ENCODE data around the gene PPT1.
A peak's percentile ranks its signal among the peaks of the same experiment; 100 is the strongest.
"Not testable (repeated sequence)": the region's sequence is repeated elsewhere in the genome, so short reads cannot be mapped to it uniquely, and the experiment has no call there.

Gene PPT1

DNA sequence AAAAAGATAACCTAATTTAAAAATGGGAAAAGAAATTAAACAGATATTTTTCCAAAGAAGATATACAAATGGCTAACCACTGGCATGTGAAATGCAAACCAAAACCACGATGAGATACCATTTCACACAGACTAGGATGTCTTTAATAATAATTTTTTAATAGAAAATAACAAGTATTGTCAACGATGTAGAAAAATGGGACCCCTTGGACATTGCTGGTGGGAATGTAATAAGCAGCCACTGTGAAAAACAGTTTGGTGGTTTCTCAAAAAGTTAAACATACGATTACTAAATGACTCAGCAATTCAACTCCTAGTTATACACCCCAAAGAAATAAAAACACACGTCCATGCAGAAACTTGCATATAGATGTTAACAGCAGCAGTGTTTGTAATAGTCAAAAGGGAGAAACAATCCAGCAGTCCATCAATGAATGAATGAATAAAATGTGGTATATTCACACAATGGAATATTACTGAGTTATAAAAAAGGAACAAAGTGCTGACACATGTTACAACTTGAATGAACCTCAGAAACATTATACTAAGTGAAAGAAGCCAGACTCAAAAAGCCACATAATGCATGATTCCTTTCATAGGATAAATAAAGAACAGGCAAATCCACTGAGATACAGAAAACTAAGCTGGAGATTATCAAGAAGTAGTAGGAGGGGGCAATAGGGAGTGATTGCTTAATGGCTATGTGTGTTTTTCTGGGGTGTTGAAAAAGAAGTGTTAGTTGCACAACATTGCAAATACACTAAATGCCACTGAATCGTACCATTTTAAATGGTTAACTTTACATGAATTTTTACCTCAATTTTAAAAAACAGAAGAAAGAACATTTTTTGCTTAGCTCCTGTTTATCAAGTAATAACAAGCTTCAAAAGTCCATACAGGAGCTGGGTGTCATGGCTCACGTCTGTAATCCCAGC lies 4.1 kb downstream of the PPT1 start:
- DNase-seq (ENCODE audit: low read depth in 4 of 4, low spot score in 1 of 4) = no peak

- no peak for DNase-seq (ENCODE audit: low read depth in 4 of 4, low spot score in 1 of 4)
Measured at GRCh38 chr1:40092241-40092640, 4.8 kb downstream of the PPT1 start.

DNA sequence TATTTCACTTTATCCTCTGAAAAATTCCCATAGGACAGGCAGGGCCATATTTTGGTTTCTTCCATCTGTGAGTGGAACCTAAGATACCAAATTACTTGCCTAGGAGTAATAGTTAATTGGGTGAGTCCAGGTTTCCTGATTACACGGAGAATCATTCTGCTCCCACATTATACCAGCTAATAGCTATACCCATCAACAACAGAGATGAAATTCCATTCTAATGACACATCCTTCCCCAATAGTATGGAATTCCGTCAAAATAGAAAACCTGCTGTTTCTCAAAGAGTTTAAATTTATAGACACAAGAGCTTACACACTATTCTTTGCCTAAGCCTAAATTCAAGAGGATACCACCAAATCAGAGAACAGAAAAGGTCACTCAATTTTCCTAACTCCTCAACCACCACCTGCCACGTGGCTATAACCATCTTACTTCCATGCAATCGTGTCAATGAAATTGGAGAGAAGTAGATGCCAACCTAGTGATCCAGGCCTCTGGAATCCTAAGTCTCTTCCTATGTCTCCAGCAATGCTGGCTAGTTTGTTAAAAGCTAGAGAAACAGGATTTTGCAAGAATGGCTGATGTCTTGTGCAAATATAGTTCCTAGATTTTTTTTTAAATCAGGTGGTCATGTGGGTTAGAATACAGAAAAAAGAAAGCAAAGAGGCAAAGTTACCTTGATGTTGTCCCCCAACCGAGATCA lies 6.2 kb downstream of the PPT1 start:
- DNase-seq (ENCODE audit: low read depth in 4 of 4, low spot score in 1 of 4) = no peak

GRCh38 chr1:40084750-40085149 lies 12.3 kb downstream of the PPT1 start:
- not testable (repeated sequence) for DNase-seq (ENCODE audit: low read depth in 4 of 4, low spot score in 1 of 4)

- DNase-seq (ENCODE audit: low read depth in 4 of 4, low spot score in 1 of 4) = no peak
Measured at GRCh38 chr1:40081871-40082270, 15.2 kb downstream of the PPT1 start.

DNA sequence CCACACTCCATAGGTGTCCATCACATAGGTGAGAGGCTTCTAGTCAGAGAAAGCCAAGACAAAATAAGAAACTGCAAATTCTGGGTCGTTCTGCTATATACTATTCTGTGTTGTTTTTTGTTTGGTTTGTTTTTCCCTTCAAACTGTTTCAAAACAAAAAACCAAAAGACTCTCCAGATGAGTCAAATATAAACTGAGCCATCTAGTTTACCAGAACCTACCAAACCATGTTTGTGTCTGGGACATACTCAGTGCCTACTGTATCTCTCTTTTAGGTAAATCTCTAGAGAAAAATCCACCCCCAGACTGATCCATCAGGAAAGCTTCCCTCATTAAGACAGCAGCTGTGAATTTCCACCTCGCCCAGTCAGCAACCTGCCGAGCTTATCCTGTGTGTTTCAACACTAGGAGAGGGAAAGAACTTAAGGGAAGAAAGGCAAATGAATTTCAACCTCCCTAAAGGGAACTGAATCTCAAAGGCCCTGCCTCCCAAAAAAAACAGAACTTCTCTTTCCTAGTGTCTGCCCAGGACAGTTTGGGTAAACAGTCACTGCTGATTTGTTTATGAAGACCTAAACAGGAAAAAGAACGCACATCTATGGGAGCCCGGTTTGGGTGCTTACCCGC lies 17.2 kb downstream of the PPT1 start:
- DNase-seq (ENCODE audit: low read depth in 4 of 4, low spot score in 1 of 4) = no peak

DNA sequence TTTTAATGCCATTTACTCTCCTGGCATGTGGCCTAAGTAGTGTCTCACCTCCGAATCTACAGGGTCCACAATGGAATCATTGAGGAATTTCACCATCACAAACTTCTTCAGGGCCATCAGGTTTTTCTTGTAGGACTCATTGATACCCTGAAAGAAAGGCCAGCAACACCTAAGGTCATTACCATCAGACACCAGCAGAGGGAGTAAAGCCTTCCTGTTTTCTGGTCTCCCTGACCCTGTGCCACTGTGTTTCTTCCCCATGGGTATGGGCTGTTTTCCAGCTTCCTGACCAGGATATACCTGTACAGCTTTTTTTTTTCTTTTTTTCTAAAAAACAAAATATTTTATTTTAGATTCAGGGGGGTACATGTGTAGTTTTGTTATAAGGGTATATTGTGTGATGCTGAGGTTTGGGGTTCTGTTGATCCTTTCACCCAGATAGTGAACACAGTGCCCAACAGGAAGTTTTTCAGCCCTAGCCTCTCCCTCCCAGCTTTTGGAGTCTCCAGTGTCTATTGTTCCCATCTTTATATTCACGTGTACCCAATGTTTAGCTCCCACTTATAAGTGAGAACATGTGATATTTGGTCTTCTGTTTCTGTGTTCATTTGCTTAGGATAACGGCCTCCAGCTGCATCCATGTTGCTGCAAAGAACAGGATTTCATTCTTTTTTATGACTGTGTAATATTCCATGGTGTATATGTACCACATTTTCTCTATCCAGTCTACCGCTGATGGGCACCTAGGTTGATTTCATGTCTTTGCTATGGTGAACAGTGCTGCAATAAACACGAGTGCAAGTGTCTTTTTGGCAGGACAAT lies 18.3 kb downstream of the PPT1 start:
- peak; percentile 10 to 40 (median 38) for DNase-seq (ENCODE audit: low read depth in 4 of 4, low spot score in 1 of 4)

GRCh38 chr1:40076895-40077312 lies 20.1 kb downstream of the PPT1 start:
- DNase-seq (ENCODE audit: low read depth in 4 of 4, low spot score in 1 of 4) = no peak

DNA sequence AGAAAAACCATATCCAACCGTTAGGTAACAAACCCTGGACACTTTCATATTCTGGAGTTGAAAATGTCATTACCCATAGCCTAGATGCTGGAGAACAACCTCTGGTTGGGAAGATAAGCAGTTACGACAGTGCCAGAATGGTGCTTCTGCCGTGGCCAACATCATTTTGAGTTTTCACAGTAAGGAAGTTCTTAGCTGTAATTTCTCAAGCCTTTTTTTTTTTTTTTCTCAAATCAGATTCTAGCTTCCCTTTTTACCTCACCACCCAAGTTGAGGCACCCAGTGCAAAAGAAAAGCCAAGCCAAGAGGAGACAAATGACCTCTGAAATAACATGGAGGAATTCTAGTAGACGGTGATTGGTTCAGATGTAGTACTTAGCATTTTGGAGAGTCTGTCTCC lies 21.8 kb downstream of the PPT1 start:
- DNase-seq (ENCODE audit: low read depth in 4 of 4, low spot score in 1 of 4) = no peak

GRCh38 chr1:40073062-40073461 lies 24.0 kb downstream of the PPT1 start:
- no peak for DNase-seq (ENCODE audit: low read depth in 4 of 4, low spot score in 1 of 4)

GRCh38 chr1:40072142-40072541 lies 24.9 kb downstream of the PPT1 start:
- no peak for DNase-seq (ENCODE audit: low read depth in 4 of 4, low spot score in 1 of 4)

DNA sequence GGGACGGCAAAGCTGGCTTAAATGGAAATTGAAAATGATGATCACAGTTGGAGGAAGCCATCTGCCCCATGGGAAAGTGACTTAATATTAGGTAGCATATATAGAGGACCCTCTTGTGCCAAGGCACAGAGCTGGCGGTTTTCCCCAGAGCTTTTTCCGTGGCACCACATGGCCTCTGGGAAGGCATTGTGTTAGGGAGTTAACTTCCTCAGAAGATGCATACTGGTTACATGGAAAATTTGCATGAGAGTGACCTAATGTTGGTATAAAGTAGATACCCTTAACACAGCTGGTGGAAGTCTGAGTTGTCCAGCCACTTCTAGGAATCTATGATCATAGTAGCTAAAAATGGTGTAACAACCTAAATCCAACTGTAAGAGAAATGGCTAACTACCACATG lies 29.2 kb downstream of the PPT1 start:
- DNase-seq (ENCODE audit: low read depth in 4 of 4, low spot score in 1 of 4) = no peak

DNA sequence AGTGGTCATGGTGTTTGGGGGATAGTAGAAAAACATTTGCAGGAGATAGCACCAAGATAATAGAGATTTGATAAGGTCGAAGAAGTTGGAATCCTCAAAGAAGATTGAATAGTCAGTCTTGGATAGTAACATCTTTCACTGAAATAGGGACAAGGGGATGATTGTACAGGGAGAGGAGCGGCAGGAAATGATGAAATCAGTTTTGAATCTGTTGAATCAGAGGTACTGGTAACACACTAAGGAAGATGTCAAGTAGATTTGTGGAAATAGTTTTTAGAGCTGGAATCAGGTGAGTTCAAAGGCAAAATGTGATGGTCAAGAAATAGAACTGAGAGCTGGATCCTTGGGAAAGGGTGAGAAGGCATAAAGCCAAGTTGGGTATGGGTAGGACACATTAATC lies 30.0 kb downstream of the PPT1 start:
- DNase-seq (ENCODE audit: low read depth in 4 of 4, low spot score in 1 of 4) = no peak

GRCh38 chr1:40064797-40065499 lies 32.1 kb downstream of the PPT1 start:
- DNase-seq (ENCODE audit: low read depth in 4 of 4, low spot score in 1 of 4) = no peak

GRCh38 chr1:40059960-40060750 lies 36.9 kb downstream of the PPT1 start:
- DNase-seq (ENCODE audit: low read depth in 4 of 4, low spot score in 1 of 4) = no peak

GRCh38 chr1:40059338-40059959 lies 37.6 kb downstream of the PPT1 start:
- DNase-seq (ENCODE audit: low read depth in 4 of 4, low spot score in 1 of 4) = no peak

DNA sequence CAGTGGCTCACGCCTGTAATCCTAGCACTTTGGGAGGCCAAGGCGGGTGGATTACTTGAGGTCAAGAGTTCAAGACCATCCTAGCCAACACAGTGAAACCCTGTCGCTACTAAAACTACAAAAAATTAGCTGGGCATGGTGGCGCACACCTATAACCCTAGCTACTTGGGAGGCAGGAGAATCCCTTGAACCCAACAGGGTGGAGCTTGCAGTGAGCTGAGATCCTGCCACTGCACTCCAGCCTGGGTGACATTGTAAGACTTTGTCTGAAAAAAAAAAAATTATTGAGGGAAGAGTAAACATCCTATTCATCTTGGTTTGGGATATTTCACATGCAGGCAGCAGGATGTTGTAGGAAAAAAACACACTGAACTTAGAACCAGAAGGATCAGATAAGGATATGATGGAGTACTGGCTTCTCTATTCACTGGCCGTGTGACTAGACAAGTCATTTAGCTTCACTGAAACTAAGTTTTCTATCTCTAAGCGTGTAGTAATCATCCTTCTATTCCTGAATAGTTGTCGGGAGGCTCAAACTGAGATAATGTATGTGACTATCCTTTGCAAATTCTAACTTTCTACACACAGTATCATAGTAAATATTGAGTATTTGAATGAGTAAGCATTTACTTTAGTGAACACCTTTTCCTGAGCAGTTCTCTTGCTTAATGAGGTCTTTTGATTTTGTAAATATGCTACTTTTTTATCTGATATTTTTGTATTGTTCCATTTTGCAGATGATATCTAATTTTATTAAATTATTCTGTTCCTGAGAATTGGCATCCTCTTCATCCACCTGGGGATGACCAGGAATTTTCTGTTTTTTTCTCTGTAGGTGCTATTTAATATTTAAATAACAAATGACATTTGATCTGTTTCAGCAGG lies 38.4 kb downstream of the PPT1 start:
- DNase-seq (ENCODE audit: low read depth in 4 of 4, low spot score in 1 of 4) = no peak

- no peak for DNase-seq (ENCODE audit: low read depth in 4 of 4, low spot score in 1 of 4)
Measured at GRCh38 chr1:40058097-40058452, 39.0 kb downstream of the PPT1 start.

All from stimulated activated CD4-positive, alpha-beta T cell treated with anti-CD3 and anti-CD28 coated beads, Interleukin-1b, Interleukin-23, amount 100 ng/mL, for 24 hours (primary cell).